Endometrial microvascular endothelial cells (primary cell): ENCODE data around the gene GBA3. TPM values are rescaled to one million over a fixed set of nuclear protein-coding genes. Genes with fewer than 3 reads are reported as not detected.

Source experiments
- in situ Hi-C: cut with HindIII; loops from 2 replicates; pipeline ENCODE4 v1.10.0; 2017; ENCODE audit warnings: low sequenced_read_pairs, low pct_unique_long_range_greater_than_20kb; ENCODE audit errors: inconsistent ontology term
- total RNA-seq: library from RNA; depleted of rRNA; stranded (reverse); fragments of >200 nt; gene quantifications from one replicate; pipeline ENCODE4 v1.2.3, GENCODE V29; 2015; ENCODE audit errors: inconsistent ontology term

The GBA3 gene
- total RNA-seq, 1 donor from 2014 or later, result not detected

DNA sequence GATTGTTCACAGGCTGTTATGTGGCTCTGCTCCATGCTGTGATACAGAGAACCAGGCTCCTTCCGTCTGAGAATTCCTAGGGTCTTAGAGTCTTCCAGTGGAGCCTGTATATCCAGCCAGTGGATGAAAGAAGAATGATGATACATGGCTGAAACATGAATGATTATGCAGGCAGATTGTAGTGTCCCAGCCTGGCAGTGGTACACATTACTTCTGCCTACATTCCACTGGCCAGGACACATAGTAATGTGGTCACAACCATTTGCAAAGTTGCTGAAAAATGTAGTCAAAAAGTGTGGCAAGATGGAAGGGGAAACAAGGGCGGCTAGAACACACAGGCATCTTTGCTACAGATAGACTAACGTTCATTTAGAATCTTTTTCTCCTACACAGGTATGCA is 4.5 kb upstream of the GBA3 start:
- in situ Hi-C loops, result no loop called here

GRCh38 chr4:22689428-22689827 is 3.3 kb upstream of the GBA3 start:
- in situ Hi-C loops, result no loop called here

DNA sequence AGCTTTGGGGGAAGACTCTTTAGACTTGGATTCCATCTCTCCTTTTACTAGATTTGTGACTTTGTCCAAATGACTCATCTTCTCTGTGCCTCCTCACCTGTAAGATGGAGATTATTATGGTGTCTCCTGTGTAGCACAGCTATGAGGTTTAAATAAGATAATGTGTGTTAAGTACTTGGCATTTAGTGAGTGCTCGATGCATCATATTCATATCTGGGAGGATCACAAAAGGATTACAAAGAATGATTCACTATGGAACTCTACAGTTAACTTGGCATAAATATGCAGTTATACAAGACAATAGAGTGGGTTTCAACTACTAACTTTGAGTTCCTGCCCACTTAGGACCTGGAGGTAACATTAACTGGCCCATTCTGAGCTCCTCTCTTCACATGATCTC is 2.3 kb downstream of the GBA3 start:
- in situ Hi-C loops, result no loop called here

DNA sequence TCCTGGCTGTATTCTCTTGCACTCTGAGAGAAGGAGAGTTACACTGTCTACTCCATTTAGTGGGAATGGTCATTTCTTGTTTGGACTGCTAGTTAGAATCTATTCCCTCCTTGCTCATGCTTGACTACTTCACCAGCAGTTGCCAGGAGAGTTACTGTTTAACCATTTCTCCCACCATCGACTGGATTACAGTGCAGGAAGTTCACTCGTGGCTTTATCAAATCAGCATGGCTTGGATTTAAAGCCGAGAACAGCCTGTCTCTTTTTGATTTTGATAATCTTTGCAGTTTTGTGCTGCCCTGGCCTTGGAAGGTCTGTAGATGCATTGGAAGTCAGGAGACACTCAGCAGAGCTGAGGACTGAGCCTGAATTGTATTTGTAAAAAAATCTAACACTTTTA is 3.2 kb downstream of the GBA3 start:
- in situ Hi-C loops, result no loop called here

- in situ Hi-C loops, result no loop called here
These were observed 11.2 kb downstream of the GBA3 start for GRCh38 chr4:22703912-22704311.

GRCh38 chr4:22707390-22707789 is 14.7 kb downstream of the GBA3 start:
- in situ Hi-C loops, result no loop called here

- in situ Hi-C loops, result no loop called here
These were observed 16.2 kb downstream of the GBA3 start for GRCh38 chr4:22708961-22709360.

DNA sequence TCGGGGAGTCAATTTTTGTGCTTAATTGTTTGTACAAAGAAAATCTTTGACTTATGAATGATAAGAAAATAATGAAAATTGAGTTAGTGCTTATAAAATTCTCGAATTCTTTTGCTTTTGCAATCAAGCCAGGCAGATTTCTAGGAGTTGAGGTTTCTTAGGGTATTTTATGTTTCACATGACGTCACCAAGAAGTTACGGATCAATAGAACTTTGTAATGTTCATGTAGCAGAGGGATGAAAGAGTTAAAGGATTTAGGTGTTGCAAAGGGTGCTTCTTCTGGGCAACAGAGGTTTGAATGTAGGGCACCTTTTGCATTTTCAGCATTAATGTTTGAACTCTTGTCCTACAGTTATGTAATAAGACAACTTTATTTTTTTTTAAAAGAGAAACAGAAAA is 19.4 kb downstream of the GBA3 start:
- in situ Hi-C loops, result no loop called here

GRCh38 chr4:22712529-22712928 is 19.8 kb downstream of the GBA3 start:
- in situ Hi-C loops, result no loop called here

- in situ Hi-C loops, result no loop called here
These were observed 21.1 kb downstream of the GBA3 start for GRCh38 chr4:22713841-22714240.

- in situ Hi-C loops, result no loop called here
These were observed 26.5 kb downstream of the GBA3 start for GRCh38 chr4:22719218-22719617.

GRCh38 chr4:22720091-22720490 is 27.4 kb downstream of the GBA3 start:
- in situ Hi-C loops, result no loop called here

- in situ Hi-C loops, result no loop called here
These were observed 28.5 kb downstream of the GBA3 start for GRCh38 chr4:22721204-22721603.

DNA sequence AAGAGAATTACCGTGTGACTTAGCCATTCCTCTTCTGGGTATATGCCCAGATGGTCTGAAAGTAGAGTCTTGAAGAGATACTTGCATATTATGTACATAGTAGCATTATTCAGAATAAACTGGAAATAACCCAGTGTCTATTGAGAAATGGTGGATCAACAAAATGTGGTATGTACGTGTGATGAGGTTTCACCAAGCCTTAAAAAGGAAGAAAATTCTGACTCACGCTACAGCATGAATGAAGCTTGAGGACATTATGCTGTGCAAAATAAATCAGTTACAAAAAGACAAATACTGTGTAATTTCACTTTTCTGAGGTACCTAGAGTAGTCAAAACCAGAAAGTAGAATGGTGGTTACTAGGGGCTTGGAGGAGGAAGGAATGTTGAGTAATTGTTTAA is 37.3 kb downstream of the GBA3 start:
- in situ Hi-C loops, result no loop called here

- in situ Hi-C loops, result no loop called here
These were observed 41.1 kb downstream of the GBA3 start for GRCh38 chr4:22733816-22734215.

- in situ Hi-C loops, result no loop called here
These were observed 44.2 kb downstream of the GBA3 start for GRCh38 chr4:22736912-22737311.

DNA sequence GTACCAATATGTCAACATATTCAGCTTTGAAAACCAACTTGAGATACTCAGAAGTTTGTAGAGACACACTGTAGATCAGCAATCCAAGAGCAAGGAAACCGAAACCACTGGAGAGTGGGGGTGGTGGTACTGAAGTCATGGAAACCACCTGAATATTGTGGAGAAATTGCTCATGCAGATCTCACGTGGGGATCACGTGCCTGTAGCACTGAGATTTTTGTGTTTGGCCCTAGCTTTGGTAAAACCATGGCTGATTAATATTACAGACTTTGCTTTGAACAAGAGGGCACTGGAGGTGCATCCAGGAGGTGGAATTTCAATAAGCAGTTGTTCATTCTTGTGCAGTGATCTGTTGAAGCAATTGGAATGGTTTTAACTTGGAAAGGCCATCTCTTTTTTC is 47.2 kb downstream of the GBA3 start:
- in situ Hi-C loops, result no loop called here

- in situ Hi-C loops, result no loop called here
These were observed 49.0 kb downstream of the GBA3 start for GRCh38 chr4:22741744-22742143.

GRCh38 chr4:22743290-22743689 is 50.6 kb downstream of the GBA3 start:
- in situ Hi-C loops, result no loop called here

DNA sequence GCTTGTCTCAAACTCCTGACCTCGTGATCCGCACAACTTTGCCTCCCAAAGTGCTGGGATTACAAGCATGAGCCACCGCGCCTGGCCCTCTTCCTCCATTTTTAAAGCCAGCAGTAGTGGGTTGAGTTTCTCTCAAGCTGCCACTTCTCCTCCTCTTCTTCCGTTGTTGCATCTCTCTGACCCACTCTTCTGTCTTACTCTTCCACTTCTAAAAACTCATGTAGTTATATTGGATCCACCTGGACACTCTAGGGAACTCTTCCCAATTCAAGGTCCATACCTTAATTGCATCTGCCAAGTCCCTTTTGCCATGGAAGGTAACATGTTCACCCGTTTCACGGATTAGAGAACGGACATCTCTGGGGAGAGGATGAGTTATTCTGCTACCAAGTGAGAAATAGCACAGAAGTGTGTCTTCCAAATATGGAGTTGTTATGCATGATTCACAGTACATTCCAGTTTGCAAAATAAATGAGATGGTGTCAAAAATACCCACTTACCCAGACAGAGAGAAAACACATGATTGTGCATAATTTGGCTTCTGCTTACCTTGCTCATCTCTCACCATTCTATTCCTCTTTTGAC is 51.8 kb downstream of the GBA3 start:
- in situ Hi-C loops, result no loop called here

DNA sequence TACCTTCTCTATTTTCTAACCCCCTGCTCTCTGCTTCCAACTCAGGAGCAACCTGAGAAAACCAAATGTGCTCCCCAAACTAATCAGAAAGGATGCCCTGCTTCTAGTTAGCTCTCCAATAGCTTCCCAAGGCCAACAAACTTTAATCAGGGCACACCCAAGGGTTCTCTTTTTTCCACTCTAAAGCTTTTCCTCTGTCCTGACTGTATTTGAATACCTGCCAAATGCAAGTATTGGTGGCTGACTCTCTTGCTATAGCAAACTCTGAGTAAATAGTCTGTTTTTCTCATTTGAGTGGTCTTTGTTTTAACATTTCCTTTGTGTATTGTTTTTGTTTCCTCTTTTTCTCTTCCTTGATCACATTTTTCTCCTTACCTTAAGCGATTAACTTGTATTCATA is 52.5 kb downstream of the GBA3 start:
- in situ Hi-C loops, result no loop called here
